Measurements from ENCODE around the gene TBC1D22A. TPM values are rescaled to one million over a fixed set of nuclear protein-coding genes. Genes with fewer than 3 reads are reported as not detected.

Gene TBC1D22A
- total RNA-seq, 1 experiment from 2014 or later: 27.6 TPM

- H3K36me3 Mint-ChIP-seq (ENCODE audit: insufficient read depth, unreplicated experiment): no peaks in the 10 kb centered on the region
- no peak overlapping the region for H3K4me3 Mint-ChIP-seq (ENCODE audit: low read depth, unreplicated experiment)
- peaks cover 5% of the 10 kb centered on the region for H3K9me3 Mint-ChIP-seq (ENCODE audit: low read depth, unreplicated experiment)
- no peak for TF ChIP-seq CTCF (IDR thresholded peaks at IDR 0.05; ENCODE audit: unreplicated experiment)
- CTCF ChIA-PET: no interaction called here
- intact Hi-C loops (cut with micrococcal nuclease; ENCODE audit: unreplicated experiment): no loop called here
- no peaks in the 10 kb centered on the region for H3K4me1 Mint-ChIP-seq (ENCODE audit: low read depth, unreplicated experiment)
- BruUV-seq (replicated peaks): no TSS peak
- peaks cover 42% of the 10 kb centered on the region for H3K27me3 Mint-ChIP-seq (ENCODE audit: unreplicated experiment)
- no peak overlapping the region for H3K27ac Mint-ChIP-seq (ENCODE audit: unreplicated experiment)
- DNase-seq: no peak
Observed at GRCh38 chr22:47208630-47209029, 446.2 kb downstream of the TBC1D22A start.

GRCh38 chr22:47209040-47209514, 446.6 kb downstream of the TBC1D22A start:
- no peaks in the 10 kb centered on the region for H3K4me1 Mint-ChIP-seq (ENCODE audit: low read depth, unreplicated experiment)
- peaks cover 37% of the 10 kb centered on the region for H3K27me3 Mint-ChIP-seq (ENCODE audit: unreplicated experiment)
- CTCF ChIA-PET: no interaction called here
- H3K9me3 Mint-ChIP-seq (ENCODE audit: low read depth, unreplicated experiment): peaks cover 5% of the 10 kb centered on the region
- TF ChIP-seq CTCF (IDR thresholded peaks at IDR 0.05; ENCODE audit: unreplicated experiment): no peak
- H3K4me3 Mint-ChIP-seq (ENCODE audit: low read depth, unreplicated experiment): no peak overlapping the region
- intact Hi-C loops (cut with micrococcal nuclease; ENCODE audit: unreplicated experiment): no loop called here
- H3K36me3 Mint-ChIP-seq (ENCODE audit: insufficient read depth, unreplicated experiment): no peaks in the 10 kb centered on the region
- no TSS peak for BruUV-seq (replicated peaks)
- DNase-seq: no peak
- H3K27ac Mint-ChIP-seq (ENCODE audit: unreplicated experiment): no peak overlapping the region

GRCh38 chr22:47209547-47210023, 447.1 kb downstream of the TBC1D22A start:
- no peak for DNase-seq
- no peak for TF ChIP-seq CTCF (IDR thresholded peaks at IDR 0.05; ENCODE audit: unreplicated experiment)
- CTCF ChIA-PET: no interaction called here
- no TSS peak for BruUV-seq (replicated peaks)
- no peaks in the 10 kb centered on the region for H3K36me3 Mint-ChIP-seq (ENCODE audit: insufficient read depth, unreplicated experiment)
- H3K9me3 Mint-ChIP-seq (ENCODE audit: low read depth, unreplicated experiment): peaks cover 5% of the 10 kb centered on the region
- intact Hi-C loops (cut with micrococcal nuclease; ENCODE audit: unreplicated experiment): no loop called here
- H3K27ac Mint-ChIP-seq (ENCODE audit: unreplicated experiment): no peak overlapping the region
- no peaks in the 10 kb centered on the region for H3K4me1 Mint-ChIP-seq (ENCODE audit: low read depth, unreplicated experiment)
- no peak overlapping the region for H3K4me3 Mint-ChIP-seq (ENCODE audit: low read depth, unreplicated experiment)
- peaks cover 32% of the 10 kb centered on the region for H3K27me3 Mint-ChIP-seq (ENCODE audit: unreplicated experiment)

GRCh38 chr22:47210112-47210657, 447.7 kb downstream of the TBC1D22A start:
- no peak overlapping the region for H3K27ac Mint-ChIP-seq (ENCODE audit: unreplicated experiment)
- TF ChIP-seq CTCF (IDR thresholded peaks at IDR 0.05; ENCODE audit: unreplicated experiment): no peak
- peaks cover 26% of the 10 kb centered on the region for H3K27me3 Mint-ChIP-seq (ENCODE audit: unreplicated experiment)
- no peaks in the 10 kb centered on the region for H3K4me1 Mint-ChIP-seq (ENCODE audit: low read depth, unreplicated experiment)
- H3K36me3 Mint-ChIP-seq (ENCODE audit: insufficient read depth, unreplicated experiment): no peaks in the 10 kb centered on the region
- intact Hi-C loops (cut with micrococcal nuclease; ENCODE audit: unreplicated experiment): no loop called here
- DNase-seq: no peak
- CTCF ChIA-PET: no interaction called here
- BruUV-seq (replicated peaks): no TSS peak
- peaks cover 5% of the 10 kb centered on the region for H3K9me3 Mint-ChIP-seq (ENCODE audit: low read depth, unreplicated experiment)
- H3K4me3 Mint-ChIP-seq (ENCODE audit: low read depth, unreplicated experiment): no peak overlapping the region
